Smooth muscle cell of the brain vasculature (primary cell): Measurements from ENCODE around the gene EPG5.
"Not testable (repeated sequence)": the region's sequence is repeated elsewhere in the genome, so short reads cannot be mapped to it uniquely, and the experiment has no call there.

ENCODE experiments used
- DNase-seq: peaks from one replicate; pipeline ENCODE4 v3.0.0-alpha.2; 2012; ENCODE audit warnings: low read depth, low spot score

EPG5 gene

DNA sequence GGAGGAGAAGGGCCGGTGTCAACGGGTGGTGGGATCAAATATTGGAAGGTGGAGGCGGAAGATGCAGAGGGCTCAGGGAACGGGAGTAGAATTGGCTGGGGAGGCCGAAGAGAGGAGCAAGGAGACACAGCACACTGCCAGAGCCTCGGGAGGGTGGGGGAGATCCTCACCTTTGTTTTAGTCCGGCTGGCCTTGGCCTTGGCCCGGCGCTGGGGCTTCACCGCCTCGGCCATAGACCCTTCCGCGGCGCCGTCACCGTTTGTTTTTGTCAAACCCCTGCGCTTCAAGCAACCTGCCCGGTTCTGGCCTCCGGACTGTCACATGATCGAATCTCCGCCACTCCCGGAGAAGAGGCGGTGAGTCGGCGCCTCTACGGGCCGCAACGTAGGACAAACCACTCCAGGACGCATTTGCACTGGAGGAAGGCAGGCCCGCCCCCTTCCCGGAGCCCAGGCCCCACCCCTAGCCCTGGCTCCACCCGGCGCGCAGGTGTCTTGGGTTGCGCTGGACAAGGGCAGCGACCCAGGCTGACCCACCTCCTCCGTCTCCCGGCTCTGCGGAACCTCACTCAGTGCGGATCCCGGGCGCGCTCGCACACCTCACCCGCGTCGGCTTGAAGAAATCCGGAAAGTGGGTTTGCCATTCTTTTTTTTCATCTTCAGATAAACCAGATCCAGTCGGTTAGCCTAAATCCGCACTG lies at the start of gene EPG5:
Gene EPG5 (minus strand): TSS at position 323 of the 700 bp plus-strand sequence. CDS start 90 bp downstream, at position 233.
- peak; percentile 87 for DNase-seq

GRCh38 chr18:46013484-46014189 lies 46.5 kb upstream of the EPG5 start:
- DNase-seq: no peak

DNA sequence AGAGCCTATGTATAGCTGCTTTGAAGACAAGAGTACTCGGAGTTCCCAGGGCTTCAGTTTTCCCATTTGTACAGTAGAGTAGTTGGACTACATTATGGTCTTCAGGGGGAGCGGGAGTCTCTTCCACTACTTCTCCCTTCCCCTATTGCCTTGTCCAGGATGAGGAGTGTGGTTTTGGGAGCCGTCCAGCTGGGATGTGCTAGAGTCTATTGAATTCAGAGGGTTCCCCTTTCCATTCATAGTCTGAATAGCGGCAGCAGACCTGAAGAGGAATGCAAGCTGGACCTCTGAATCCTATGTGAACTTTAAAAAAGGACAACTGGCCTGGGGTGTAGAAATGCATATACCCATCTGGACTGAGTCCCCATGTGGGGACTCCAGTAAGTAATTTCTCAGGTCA lies 43.5 kb upstream of the EPG5 start:
- DNase-seq: no peak

DNA sequence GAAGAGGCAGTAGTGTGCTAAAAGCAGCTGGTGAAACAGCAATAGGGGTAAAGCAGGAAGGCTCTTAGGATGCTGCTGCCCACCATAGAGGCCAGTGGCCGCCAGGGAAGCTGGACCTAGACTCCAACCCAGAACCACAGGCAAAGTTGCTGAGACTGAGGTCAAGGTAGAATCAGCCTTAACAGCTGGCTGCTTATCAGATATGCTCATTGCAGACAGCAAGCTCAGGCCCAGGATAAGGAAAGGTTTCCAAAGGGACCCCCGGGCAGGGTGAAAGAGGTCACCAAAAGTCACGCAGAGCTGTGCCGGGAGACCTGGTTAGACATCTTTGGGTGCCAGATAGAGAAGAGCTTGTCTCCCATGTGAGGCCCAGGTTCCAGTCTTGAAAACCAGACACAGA lies 42.9 kb upstream of the EPG5 start:
- no peak for DNase-seq

DNA sequence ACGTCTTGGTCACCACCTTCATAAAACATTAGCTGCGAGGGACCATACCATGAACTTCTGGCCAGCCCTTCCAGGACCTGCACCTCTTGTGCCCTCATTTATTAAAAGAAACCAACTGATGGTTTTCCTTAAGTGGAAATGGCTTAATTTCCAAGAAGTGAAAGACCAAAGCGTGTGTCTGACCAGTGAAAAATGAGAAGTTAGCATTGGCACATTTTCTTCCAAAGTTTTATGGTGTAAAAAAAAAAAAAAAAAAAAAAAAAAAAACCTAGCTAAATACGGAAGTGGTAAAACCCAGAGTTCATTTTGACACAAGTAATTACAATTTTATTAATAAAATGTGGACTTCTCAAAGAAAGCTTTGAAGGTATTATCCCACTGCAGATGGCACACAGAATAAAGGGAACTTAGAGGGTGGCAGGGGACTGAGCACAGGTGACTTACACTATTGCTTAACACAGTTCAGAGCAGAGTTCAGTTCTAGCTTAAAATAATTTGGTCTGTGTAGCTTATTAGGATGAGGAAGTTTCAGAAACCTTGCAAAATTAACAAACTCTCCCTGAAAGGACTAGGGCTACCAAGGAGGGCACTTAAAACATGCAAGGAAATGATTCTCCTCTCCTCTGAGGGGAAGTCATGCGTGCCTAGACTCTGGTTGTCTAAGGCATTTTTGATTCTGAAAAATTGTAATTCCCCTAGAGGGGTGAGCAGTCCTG lies 42.2 kb upstream of the EPG5 start:
- no peak for DNase-seq

DNA sequence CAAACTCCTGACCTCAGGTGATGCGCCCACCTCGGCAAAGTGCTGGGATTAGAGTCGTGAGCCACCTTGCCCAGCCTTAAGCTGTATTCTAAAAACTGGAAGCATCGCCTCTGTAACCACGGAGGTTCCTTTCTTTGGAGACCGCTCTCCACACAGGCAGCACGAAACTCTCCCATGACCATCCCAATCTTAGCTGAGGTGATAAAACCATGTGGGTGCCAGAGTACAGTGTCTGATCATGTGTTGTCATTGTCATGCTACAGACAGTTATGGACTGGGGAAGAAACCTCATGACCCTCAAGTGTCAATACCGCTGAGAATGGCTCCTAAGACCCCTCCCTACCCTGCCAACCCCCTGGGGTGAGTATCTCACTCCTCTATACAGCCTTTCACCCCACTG lies 41.4 kb upstream of the EPG5 start:
- DNase-seq: no peak

DNA sequence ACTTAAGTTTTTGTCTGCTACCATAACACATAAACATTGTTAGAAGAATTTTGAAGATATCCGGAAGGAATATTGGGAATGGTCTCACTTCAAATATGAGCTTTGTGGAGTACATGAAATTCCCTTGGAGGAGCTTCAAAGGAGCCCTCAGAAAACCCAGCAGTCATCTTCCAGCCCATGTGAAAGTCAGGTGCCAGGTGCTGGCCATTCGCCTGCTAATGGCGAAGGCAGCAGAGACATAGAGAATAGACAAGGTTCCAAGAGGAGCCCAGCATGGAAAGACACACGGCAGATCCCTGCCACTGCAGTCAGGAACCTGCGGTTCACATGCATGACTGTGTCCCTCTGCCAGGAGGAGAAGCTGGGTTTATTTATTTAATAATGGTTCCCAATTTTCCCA lies 40.0 kb upstream of the EPG5 start:
- no peak for DNase-seq

- DNase-seq: no peak
These were observed 35.8 kb upstream of the EPG5 start for GRCh38 chr18:46002934-46003333.

- DNase-seq: no peak
These were observed 34.8 kb upstream of the EPG5 start for GRCh38 chr18:46001892-46002291.

DNA sequence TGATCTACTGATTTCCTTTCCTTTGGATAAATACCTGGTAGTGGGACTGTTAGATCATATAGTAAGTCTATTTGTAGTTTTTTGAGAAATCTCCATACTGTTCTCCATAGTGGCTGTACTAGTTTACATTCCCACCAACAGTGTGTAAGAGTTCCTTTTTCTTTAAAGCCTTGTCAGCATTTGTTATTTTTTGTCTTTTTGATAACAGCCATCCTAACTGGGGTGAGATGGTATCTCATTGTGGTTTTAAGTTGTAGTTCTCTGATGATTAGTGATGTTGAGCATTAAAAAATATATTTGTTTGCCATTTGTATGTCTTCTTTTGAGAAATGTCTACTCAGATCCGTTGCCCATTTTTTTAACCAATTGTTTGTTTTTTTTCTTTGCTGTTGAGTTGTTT lies 33.9 kb upstream of the EPG5 start:
- DNase-seq: no peak

GRCh38 chr18:45999536-45999935 lies 32.4 kb upstream of the EPG5 start:
- no peak for DNase-seq

DNA sequence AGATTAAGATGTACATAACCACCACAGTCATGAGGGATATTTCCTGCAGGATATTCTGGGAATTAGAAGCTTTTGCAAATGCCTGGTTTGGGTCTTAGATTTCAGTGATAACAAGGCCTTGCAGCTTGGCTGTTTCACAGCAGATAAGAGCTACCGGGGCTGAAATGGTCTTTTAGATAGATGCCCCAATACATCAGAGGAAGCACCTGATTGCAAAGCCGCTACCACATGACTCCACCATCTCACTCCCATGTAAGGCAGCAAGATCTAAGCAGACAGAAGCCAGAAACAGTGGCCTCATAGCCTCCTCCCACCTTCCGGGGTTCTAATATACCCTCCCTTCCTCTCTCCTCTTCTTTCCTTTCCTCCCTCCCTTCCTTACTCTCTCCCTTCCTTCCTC lies 31.1 kb upstream of the EPG5 start:
- no peak for DNase-seq

DNA sequence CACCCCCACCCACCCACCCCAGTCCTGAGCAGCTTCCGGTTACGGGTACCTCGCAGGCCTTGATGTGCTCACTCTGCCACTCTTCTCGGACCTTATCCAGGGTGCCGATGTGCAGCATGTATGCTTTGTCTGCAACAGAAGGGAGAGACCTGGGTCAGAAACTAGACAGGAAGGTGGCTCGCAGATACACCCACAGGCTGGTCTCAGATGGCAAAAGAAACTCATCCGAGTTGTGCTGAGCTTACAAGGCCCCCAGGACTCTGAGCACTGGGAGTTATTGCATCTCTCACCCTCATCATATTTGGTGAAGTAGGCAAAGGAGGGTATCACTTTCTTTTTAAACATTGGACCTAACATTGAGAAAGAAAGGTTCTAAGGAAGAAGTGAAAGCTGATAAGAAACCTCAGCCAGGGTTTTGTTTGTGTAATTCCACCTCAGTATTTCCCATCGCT lies 30.6 kb upstream of the EPG5 start:
- DNase-seq: no peak

GRCh38 chr18:45995461-45995860 lies 28.3 kb upstream of the EPG5 start:
- no peak for DNase-seq

DNA sequence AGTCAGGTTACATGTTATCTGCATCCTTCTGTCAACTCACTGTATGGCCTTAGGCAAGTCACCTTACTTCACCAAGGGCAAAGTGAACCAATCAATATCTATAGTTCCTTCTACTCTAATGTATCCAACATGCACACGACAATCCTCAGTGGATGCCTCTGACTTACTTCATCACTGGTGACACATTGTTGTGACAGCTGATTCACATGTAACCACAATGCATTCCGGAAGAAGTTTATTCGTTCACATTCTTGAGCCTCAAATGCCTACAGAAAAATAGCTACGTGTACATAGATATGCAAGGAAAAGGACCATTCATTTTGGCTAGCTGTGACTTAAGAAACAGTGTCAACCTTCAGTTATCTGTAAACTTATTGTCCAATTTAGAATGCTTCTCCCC lies 26.3 kb upstream of the EPG5 start:
- DNase-seq: no peak

DNA sequence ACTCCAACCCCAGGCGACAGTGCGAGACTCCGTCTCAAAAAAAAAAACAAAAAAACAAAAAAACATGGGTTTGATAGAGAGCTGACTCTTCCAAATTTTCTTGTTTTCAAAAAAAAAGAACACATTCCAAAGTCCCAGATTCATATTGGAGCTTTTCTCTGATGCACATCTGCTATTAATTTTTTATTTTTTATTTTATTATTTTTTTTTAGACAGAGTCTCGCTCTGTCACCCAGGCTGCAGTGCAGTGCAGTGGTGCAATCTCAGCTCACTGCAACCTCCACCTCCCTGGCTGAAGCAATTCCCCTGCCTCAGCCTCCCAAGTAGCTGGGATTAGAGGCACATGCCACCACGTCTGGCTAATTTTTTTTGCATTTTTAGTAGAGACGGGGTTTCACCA lies 25.4 kb upstream of the EPG5 start:
- DNase-seq: not testable (repeated sequence)

GRCh38 chr18:45991788-45992187 lies 24.7 kb upstream of the EPG5 start:
- DNase-seq: no peak

DNA sequence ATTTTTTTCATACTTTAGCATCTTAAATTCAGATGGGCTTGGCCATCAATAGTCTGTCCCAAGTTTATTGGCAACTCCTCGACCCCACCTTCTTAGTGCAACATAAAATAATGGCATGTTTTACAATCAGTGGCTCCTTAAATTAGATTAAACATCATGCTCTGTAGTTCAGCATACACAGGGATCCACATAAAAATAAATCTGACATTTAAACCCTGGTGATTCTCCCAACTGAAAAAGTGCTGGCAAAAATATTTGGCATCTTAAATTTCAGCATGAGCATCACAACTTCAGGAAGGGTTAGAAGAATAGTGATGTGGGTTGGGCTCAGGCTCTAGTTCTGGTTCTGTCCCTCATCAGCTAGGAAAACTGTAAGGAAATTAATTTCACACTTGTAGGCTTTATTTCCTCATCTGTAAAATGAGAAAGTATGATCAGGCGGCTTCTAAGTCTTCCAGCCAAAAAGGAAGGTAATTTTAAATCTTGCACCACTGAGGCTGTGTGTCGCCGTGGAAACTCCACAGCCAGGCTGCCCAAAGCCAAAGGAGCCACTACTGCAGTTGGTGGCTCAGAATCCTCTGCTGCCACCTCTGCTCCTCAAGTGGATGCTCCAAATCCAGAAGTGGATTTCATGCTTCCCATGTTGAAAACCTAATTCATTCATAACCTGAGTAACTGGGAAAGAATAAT lies 17.6 kb upstream of the EPG5 start:
- no peak for DNase-seq

DNA sequence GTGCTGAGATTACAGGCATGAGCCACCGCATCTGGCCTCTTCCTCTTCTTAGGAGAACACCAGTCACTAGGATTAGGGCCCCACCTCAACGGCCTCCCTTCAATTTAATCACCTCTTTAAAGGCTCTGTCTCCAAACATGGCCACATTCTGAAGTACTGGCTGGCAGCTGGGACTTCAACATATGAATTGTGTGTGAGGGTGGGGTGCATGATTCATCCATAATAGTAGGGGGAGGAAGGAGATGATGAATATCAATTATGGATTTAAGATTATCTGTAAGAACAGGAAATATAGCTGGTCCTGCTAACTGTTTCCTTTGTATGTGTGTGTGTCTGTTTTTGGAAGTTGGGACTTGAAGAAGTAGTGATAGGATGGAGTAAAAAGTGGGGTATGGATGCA lies 14.7 kb upstream of the EPG5 start:
- no peak for DNase-seq

DNA sequence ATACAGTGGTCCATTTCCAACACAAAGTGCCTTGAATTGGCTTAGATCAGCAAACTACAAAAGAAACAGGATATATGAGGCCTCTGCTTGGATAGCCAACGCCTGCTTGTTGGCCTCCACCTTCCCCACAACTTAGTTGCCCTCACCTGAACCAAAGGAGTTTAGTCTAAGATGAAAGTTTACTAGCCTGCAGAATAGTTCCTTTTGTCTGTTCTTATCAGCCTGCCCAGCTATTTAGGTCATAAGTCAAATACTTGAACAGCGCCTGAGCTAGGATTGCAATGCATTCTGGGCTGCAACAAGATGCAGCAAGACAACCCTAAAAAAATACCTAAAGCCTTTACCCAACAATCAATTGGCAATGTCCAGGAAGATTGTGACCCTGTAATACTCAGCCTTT lies 13.1 kb upstream of the EPG5 start:
- no peak for DNase-seq

GRCh38 chr18:45978084-45978483 lies 11.0 kb upstream of the EPG5 start:
- DNase-seq: no peak

GRCh38 chr18:45976974-45977373 lies 9.8 kb upstream of the EPG5 start:
- DNase-seq: no peak
